Measurements from ENCODE around the gene RHAG.

RHAG gene

GRCh38 chr6:49609285-49609684 is 27.4 kb downstream of the RHAG start:
- TF ChIP-seq GATA2 (IDR thresholded peaks at IDR 0.05; ENCODE audit: low read depth, low read length): no peak
- TF ChIP-seq GATA3 (IDR thresholded peaks at IDR 0.05; ENCODE audit: low read depth, low read length): no peak

GRCh38 chr6:49607391-49607982 is 29.2 kb downstream of the RHAG start:
- TF ChIP-seq GATA3 (IDR thresholded peaks at IDR 0.05; ENCODE audit: low read depth, low read length): no peak
- TF ChIP-seq GATA2 (IDR thresholded peaks at IDR 0.05; ENCODE audit: low read depth, low read length): no peak

- TF ChIP-seq GATA2 (IDR thresholded peaks at IDR 0.05; ENCODE audit: low read depth, low read length): no peak
- no peak for TF ChIP-seq GATA3 (IDR thresholded peaks at IDR 0.05; ENCODE audit: low read depth, low read length)
Measured at GRCh38 chr6:49606721-49607390, 29.8 kb downstream of the RHAG start.

- TF ChIP-seq GATA3 (IDR thresholded peaks at IDR 0.05; ENCODE audit: low read depth, low read length) (no peak), GATA2 (IDR thresholded peaks at IDR 0.05; ENCODE audit: low read depth, low read length) (no peak)
Measured at GRCh38 chr6:49582529-49582928, 54.1 kb downstream of the RHAG start.

- TF ChIP-seq GATA3 (IDR thresholded peaks at IDR 0.05; ENCODE audit: low read depth, low read length) (no peak), GATA2 (IDR thresholded peaks at IDR 0.05; ENCODE audit: low read depth, low read length) (no peak)
Measured at GRCh38 chr6:49579649-49580048, 57.0 kb downstream of the RHAG start.

- TF ChIP-seq GATA2 (IDR thresholded peaks at IDR 0.05; ENCODE audit: low read depth, low read length): no peak
- TF ChIP-seq GATA3 (IDR thresholded peaks at IDR 0.05; ENCODE audit: low read depth, low read length): no peak
Measured at GRCh38 chr6:49576618-49577017, 60.0 kb downstream of the RHAG start.

DNA sequence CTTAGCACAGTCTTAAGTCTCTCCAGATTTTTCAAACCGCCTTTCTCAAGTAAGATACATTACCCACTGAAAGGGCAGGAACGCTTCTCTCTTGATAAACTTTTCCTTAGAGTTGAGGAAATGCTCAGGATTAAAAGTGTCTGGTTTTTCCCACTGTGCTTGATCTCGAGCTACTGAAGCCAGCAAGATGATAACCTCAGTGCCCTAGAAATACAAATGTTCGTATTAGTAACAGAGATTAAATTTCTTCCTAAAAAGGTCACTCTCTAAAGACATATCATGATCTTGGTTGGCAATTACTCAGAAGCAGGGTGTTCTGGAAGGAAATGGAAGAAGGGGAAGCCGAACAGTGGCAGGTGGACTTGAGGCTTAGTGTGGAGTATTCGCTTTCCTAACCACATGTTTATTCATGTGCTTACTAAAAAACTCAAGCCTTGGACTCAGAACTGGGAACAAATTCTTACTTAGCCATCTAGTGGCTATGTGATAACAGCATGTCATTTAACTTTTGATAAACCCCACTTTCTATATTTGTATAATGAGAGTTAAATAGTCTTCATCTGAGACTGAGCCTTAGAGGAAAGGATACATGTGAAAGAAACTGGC is 66.1 kb downstream of the RHAG start:
- TF ChIP-seq GATA3 (IDR thresholded peaks at IDR 0.05; ENCODE audit: low read depth, low read length): no peak
- TF ChIP-seq GATA2 (IDR thresholded peaks at IDR 0.05; ENCODE audit: low read depth, low read length): no peak

DNA sequence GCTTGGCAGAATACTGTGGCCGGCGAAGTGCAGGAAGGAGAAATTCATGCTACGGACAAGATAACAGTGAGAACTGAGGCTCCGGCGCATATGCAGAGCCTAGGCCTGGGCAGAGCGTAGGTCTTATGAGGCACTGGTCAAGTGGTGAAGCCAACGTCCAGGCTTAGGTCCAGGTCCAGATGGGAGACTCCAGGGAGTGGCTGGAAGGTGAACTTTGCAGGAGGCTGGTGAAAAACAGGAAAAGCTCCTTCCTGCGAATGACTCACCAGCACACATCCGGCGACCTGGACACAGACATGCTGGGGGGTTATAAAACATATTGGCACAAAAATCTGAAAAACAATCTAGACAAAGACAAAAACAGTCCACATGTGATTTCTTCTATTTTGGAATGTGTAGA is 70.8 kb downstream of the RHAG start:
- TF ChIP-seq GATA3 (IDR thresholded peaks at IDR 0.05; ENCODE audit: low read depth, low read length) (no peak), GATA2 (IDR thresholded peaks at IDR 0.05; ENCODE audit: low read depth, low read length) (no peak)

DNA sequence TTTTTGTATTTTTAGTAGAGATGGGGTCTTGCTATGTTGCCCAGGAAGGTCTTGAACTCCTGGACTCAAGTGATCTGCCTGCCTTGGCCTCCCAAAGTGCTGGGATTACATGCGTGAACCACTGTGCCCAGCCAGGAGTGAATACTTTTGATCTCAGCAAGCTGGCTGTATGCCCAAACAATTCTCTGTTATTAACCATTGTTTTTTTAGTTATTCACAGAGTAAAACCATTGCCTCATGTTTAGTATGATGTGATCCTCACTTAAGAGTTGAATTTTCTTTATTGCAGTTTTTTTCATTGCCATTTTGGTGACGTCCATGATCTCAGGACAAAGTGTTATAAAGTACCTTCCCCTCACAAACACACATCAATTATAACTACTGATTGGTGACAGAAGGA is 71.4 kb downstream of the RHAG start:
- no peak for TF ChIP-seq GATA2 (IDR thresholded peaks at IDR 0.05; ENCODE audit: low read depth, low read length)
- no peak for TF ChIP-seq GATA3 (IDR thresholded peaks at IDR 0.05; ENCODE audit: low read depth, low read length)

- no peak for TF ChIP-seq GATA2 (IDR thresholded peaks at IDR 0.05; ENCODE audit: low read depth, low read length)
- no peak for TF ChIP-seq GATA3 (IDR thresholded peaks at IDR 0.05; ENCODE audit: low read depth, low read length)
Measured at GRCh38 chr6:49564552-49564951, 72.1 kb downstream of the RHAG start.

GRCh38 chr6:49563006-49563886 is 73.4 kb downstream of the RHAG start:
- TF ChIP-seq GATA2 (IDR thresholded peaks at IDR 0.05; ENCODE audit: low read depth, low read length): no peak
- no peak for TF ChIP-seq GATA3 (IDR thresholded peaks at IDR 0.05; ENCODE audit: low read depth, low read length)

- TF ChIP-seq GATA3 (IDR thresholded peaks at IDR 0.05; ENCODE audit: low read depth, low read length) (no peak), GATA2 (IDR thresholded peaks at IDR 0.05; ENCODE audit: low read depth, low read length) (no peak)
Measured at GRCh38 chr6:49558238-49558637, 78.4 kb downstream of the RHAG start.

DNA sequence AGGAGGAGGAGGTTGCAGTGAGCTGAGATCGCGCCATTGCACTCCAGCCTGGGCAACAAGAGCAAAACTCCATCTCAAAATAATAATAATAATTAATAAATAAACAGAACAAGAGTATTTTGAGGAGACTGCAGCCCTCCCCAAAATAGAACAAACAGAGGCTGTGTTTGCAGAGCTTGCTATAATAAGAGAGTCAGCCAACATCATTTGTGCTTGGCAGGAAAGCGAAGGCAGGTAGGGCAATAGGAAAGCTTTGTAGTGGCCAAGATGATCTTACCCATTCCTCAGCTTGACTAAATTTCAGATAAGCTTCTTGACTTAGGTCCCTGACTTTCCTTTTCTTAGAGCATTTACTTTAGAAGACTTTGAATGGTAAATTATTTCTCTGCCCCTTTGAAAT is 79.5 kb downstream of the RHAG start:
- TF ChIP-seq GATA2 (IDR thresholded peaks at IDR 0.05; ENCODE audit: low read depth, low read length): no peak
- TF ChIP-seq GATA3 (IDR thresholded peaks at IDR 0.05; ENCODE audit: low read depth, low read length): no peak

DNA sequence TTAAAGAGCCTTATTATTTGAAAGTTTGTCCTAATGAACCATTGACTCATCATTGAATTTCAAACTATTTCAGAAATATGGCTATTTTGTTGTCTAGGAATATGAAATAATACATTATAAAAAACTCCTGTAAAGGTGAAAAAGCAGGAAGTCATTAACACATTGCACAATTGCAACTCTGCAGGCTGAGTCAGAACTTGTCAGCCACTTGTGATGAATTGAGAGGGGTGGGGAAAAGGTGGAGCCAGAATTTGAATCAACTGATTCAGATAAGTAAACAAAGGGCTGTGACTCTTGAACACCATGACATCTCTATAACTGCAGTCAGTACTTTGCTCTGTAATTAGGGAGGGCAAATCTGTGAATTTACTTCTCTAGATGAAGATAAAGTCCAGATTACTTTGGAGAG is 80.2 kb downstream of the RHAG start:
- no peak for TF ChIP-seq GATA2 (IDR thresholded peaks at IDR 0.05; ENCODE audit: low read depth, low read length)
- TF ChIP-seq GATA3 (IDR thresholded peaks at IDR 0.05; ENCODE audit: low read depth, low read length): no peak

Data from SH-SY5Y (cell line).